HCT116 (cell line): ENCODE data around the gene MTMR12. TPM values are rescaled to one million over a fixed set of nuclear protein-coding genes. Genes with fewer than 3 reads are reported as not detected.

Experiments
- ATAC-seq: fragments of 200-7000 bp; cut with Tn5 transposase; 2 replicates; pipeline ENCODE4 v1.9.1; 2020; ENCODE audit warnings: mild to moderate bottlenecking, moderate library complexity
- BruUV-seq: library from RNA; stranded (reverse); fragments of 400-500 nt; replicated peaks from 2 replicates; lab custom pipeline; 2021; lab: Mats Ljungman, UMichigan
- CTCF ChIA-PET: fragments of 300-600 bp; sonication (Branson Sonifier 250); formaldehyde crosslinking; loops from one replicate; lab custom pipeline; 2021; ENCODE audit warnings: antibody characterized with exemption; lab: Charles Lee
- POLR2A ChIA-PET: fragments of 300-600, 350-600 bp; sonication (Branson Sonifier 250); formaldehyde crosslinking; loops from one replicate; lab custom pipeline; 2021; ENCODE audit warnings: antibody characterized with exemption; lab: Charles Lee
- RAD21 ChIA-PET, 2 experiments: fragments of 300-600 bp; sonication (Branson Sonifier 250); formaldehyde crosslinking; loops; one replicate each; lab custom pipeline; 2023; ENCODE audit warnings: low total read pairs in 2 of 2; ENCODE audit not compliant: uncharacterized antibody in 2 of 2, unreplicated experiment in 2 of 2, low non-redundant PET in 1 of 2; lab: Charles Lee
- DNase-seq: peaks from one replicate; pipeline ENCODE4 v3.0.0-alpha.2; 2010; ENCODE audit warnings: low read depth, low spot score
- H2AFZ ChIP-seq: fragments of 200-600 bp; shearing (Covaris generic), sonication (generic); 2 replicates; pipeline ENCODE4 v1.6.1; 2017; ENCODE audit warnings: low read depth, mixed run types, mixed read lengths, antibody characterized with exemption, low read length; ENCODE audit not compliant: poor library complexity, severe bottlenecking
- H3K27ac ChIP-seq: 2 replicates; pipeline ENCODE4 v1.5.1; 2012; ENCODE audit warnings: low read depth, low read length
- H3K27me3 ChIP-seq: fragments of 200-600 bp; sonication (generic); 2 replicates; pipeline ENCODE4 v1.6.1; 2016; ENCODE audit warnings: mixed run types, low read length, mixed read lengths; ENCODE audit not compliant: insufficient read depth
- H3K36me3 ChIP-seq, 2 experiments: fragments of 200-500 bp in 1 of 2; fragments of 200-600 bp in 1 of 2; sonication (Bioruptor generic) in 1 of 2; sonication (generic) in 1 of 2; 2 replicates each; pipeline versions ENCODE4 v1.5.1 to v1.6.1; 2014 to 2016; ENCODE audit warnings: low read length in 2 of 2, inconsistent platforms in 1 of 2, mixed read lengths in 1 of 2, mixed run types in 1 of 2; ENCODE audit not compliant: insufficient read depth in 2 of 2, control insufficient read depth in 1 of 2
- H3K4me1 ChIP-seq, 2 experiments: fragments of 200-600 bp in 1 of 2; sonication (generic) in 1 of 2; 2 replicates each; pipeline versions ENCODE4 v1.5.1 to v1.6.1; 2012 to 2017; ENCODE audit warnings: low read length in 2 of 2, inconsistent platforms in 1 of 2, mild to moderate bottlenecking in 1 of 2, mixed read lengths in 1 of 2, mixed run types in 1 of 2, moderate library complexity in 1 of 2; ENCODE audit not compliant: insufficient read depth in 2 of 2, control insufficient read depth in 1 of 2
- H3K4me2 ChIP-seq: fragments of 200-600 bp; sonication (generic); 2 replicates; pipeline ENCODE4 v1.6.1; 2017; ENCODE audit warnings: mixed run types, low read length, mixed read lengths
- H3K4me3 ChIP-seq, 2 experiments: fragments of 200-600 bp in 1 of 2; sonication (generic) in 1 of 2; replicated peaks in 1 of 2; 2 replicates each; pipeline ENCODE4 v1.5.1; 2011 to 2016; ENCODE audit warnings: low read length in 2 of 2, control low read depth in 1 of 2, low read depth in 1 of 2, mild to moderate bottlenecking in 1 of 2, mixed read lengths in 1 of 2, mixed run types in 1 of 2
- H3K79me2 ChIP-seq: fragments of 200-600 bp; sonication (generic); 2 replicates; pipeline ENCODE4 v1.6.1; 2017; ENCODE audit warnings: mild to moderate bottlenecking, mixed run types, low read length, moderate library complexity, mixed read lengths; ENCODE audit not compliant: insufficient read depth
- H3K9ac ChIP-seq: fragments of 200-600 bp; sonication (generic); 2 replicates; pipeline ENCODE4 v1.6.1; 2016; ENCODE audit warnings: low read length, mixed read lengths
- H3K9me2 ChIP-seq: fragments of 200-600 bp; sonication (generic), shearing (Covaris generic); 2 replicates; pipeline ENCODE4 v1.6.1; 2017; ENCODE audit warnings: mixed run types, mild to moderate bottlenecking, moderate library complexity; ENCODE audit not compliant: insufficient read depth
- H3K9me3 ChIP-seq, 2 experiments: fragments of 200-500 bp in 1 of 2; fragments of 200-600 bp in 1 of 2; sonication (Bioruptor generic) in 1 of 2; sonication (generic) in 1 of 2; 2 replicates each; pipeline ENCODE4 v1.6.1; 2014 to 2017; ENCODE audit warnings: low read length in 2 of 2, mixed read lengths in 2 of 2, inconsistent platforms in 1 of 2, low read depth in 1 of 2, mild to moderate bottlenecking in 1 of 2, mixed run types in 1 of 2, moderate library complexity in 1 of 2; ENCODE audit not compliant: control insufficient read depth in 1 of 2, insufficient read depth in 1 of 2
- H4K20me1 ChIP-seq: fragments of 200-600 bp; sonication (generic), shearing (Covaris generic); 2 replicates; pipeline ENCODE4 v1.6.1; 2017; ENCODE audit warnings: mixed run types, mild to moderate bottlenecking, moderate library complexity; ENCODE audit not compliant: insufficient read depth
- ATF3 ChIP-seq: IDR thresholded peaks from 2 replicates; pipeline ENCODE4 v1.6.1; 2012
- CBX3 ChIP-seq: IDR thresholded peaks from 2 replicates; pipeline ENCODE4 v1.6.1; 2012; ENCODE audit warnings: low read depth
- CTCF ChIP-seq, 3 experiments: fragments of 200-600 bp in 1 of 3; sonication (generic) in 1 of 3; IDR thresholded peaks in 2 of 3; conservative IDR thresholded peaks in 1 of 3; 2 replicates each; pipeline ENCODE4 v1.5.1; 2012 to 2017; ENCODE audit warnings: low read depth in 2 of 3, low read length in 2 of 3, antibody characterized with exemption in 1 of 3, borderline replicate concordance in 1 of 3, control low read depth in 1 of 3, mild to moderate bottlenecking in 1 of 3, mixed read lengths in 1 of 3, mixed run types in 1 of 3, moderate library complexity in 1 of 3; ENCODE audit not compliant: insufficient read depth in 1 of 3
- EGR1 ChIP-seq: IDR thresholded peaks from 2 replicates; pipeline ENCODE4 v1.6.1; 2012; ENCODE audit warnings: low read depth
- ELF1 ChIP-seq: IDR thresholded peaks from 2 replicates; pipeline ENCODE4 v1.6.1; 2012; ENCODE audit warnings: low read depth, borderline replicate concordance
- EZH2 ChIP-seq: fragments of 200-600 bp; sonication (generic); IDR thresholded peaks from 2 replicates; pipeline ENCODE4 v1.6.1; 2017; ENCODE audit warnings: antibody characterized with exemption, mixed run types
- FOSL1 ChIP-seq: IDR thresholded peaks from 2 replicates; pipeline ENCODE4 v1.6.1; 2012; ENCODE audit warnings: low read depth
- JUND ChIP-seq: IDR thresholded peaks from 2 replicates; pipeline ENCODE4 v1.6.1; 2012
- MAX ChIP-seq: IDR thresholded peaks from 2 replicates; pipeline ENCODE4 v1.6.1; 2012
- POLR2A ChIP-seq: IDR thresholded peaks from 2 replicates; pipeline ENCODE4 v1.7.0; 2011; ENCODE audit warnings: borderline replicate concordance; ENCODE audit not compliant: insufficient read depth, insufficient read length; ENCODE audit errors: extremely low read depth
- POLR2AphosphoS5 ChIP-seq: IDR thresholded peaks from 2 replicates; pipeline ENCODE4 v1.6.1; 2011; ENCODE audit warnings: mild to moderate bottlenecking, low read depth, low read length, moderate library complexity
- RAD21 ChIP-seq: IDR thresholded peaks from 2 replicates; pipeline ENCODE4 v1.6.1; 2012; ENCODE audit warnings: low read depth, mild to moderate bottlenecking
- REST ChIP-seq: IDR thresholded peaks from 2 replicates; pipeline ENCODE4 v1.6.1; 2012; ENCODE audit warnings: low read depth
- SIN3A ChIP-seq: IDR thresholded peaks from 2 replicates; pipeline ENCODE4 v1.6.1; 2012; ENCODE audit warnings: low read depth
- SRF ChIP-seq: IDR thresholded peaks from 2 replicates; pipeline ENCODE4 v1.6.1; 2012; ENCODE audit warnings: low read depth
- TCF7L2 ChIP-seq: IDR thresholded peaks from 2 replicates; pipeline ENCODE4 v1.7.0; 2011; ENCODE audit warnings: borderline replicate concordance, inconsistent platforms; ENCODE audit not compliant: insufficient read depth, insufficient read length; ENCODE audit errors: extremely low read depth
- YY1 ChIP-seq: IDR thresholded peaks from 2 replicates; pipeline ENCODE4 v1.6.1; 2011; ENCODE audit warnings: low read length, low read depth, moderate library complexity, mild to moderate bottlenecking; ENCODE audit not compliant: insufficient replicate concordance; ENCODE audit errors: extremely low read depth
- ZBTB33 ChIP-seq: IDR thresholded peaks from 2 replicates; pipeline ENCODE4 v1.6.1; 2011; ENCODE audit warnings: mild to moderate bottlenecking, low read length, moderate library complexity; ENCODE audit not compliant: insufficient replicate concordance; ENCODE audit errors: extremely low read depth
- ZFX ChIP-seq: fragments of 450-650 bp; IDR thresholded peaks from 2 replicates; pipeline ENCODE4 v1.6.1; 2017
- ZNF274 ChIP-seq: fragments of 200-500 bp; sonication (Bioruptor generic); IDR thresholded peaks from 2 replicates; pipeline ENCODE4 v1.6.1; 2014; ENCODE audit warnings: mild to moderate bottlenecking, low read depth, low read length, inconsistent platforms
- intact Hi-C: fragments of 100-400 bp; cut with micrococcal nuclease; formaldehyde crosslinking; loops from 2 replicates; pipeline ENCODE4 v1.10.0; 2022
- total RNA-seq: library from RNA; stranded (reverse); gene quantifications from one replicate; pipeline ENCODE4 v1.2.1, GENCODE V29; 2021; ENCODE audit not compliant: unreplicated experiment

Gene MTMR12
- total RNA-seq, 1 experiment from 2014 or later, result 27.3 TPM

GRCh38 chr5:32280656-32281081 is 32.1 kb downstream of the MTMR12 start:
- Histone ChIP-seq H3K9ac (no peak overlapping the region), H3K27ac (no peak overlapping the region), H3K36me3 (no peaks in the 10 kb centered on the region), H2AFZ (no peak overlapping the region), H3K4me2 (no peak overlapping the region), H3K9me2 (no peaks in the 10 kb centered on the region), H3K9me3 (no peaks in the 10 kb centered on the region), H3K27me3 (no peaks in the 10 kb centered on the region), H4K20me1 (0 out of 2 replicates have a peak, but pooled peaks cover 3% of the 10 kb centered on the region)
- ChIA-PET POLR2A (no interaction called here), CTCF (no interaction called here), RAD21 (no interaction called here)
- intact Hi-C loops, result no loop called here
- DNase-seq (no peak), ATAC-seq (no peak)
- no TSS peak for BruUV-seq
- TF ChIP-seq TCF7L2 (no peak), ATF3 (no peak), ZNF274 (no peak), POLR2A (no peak), ZFX (no peak), FOSL1 (no peak), EZH2 (no peak), CTCF (IDR thresholded peaks at IDR 0.05 in 2 of 3, conservative IDR thresholded peaks at IDR 0.05 in 1 of 3; ENCODE audit: borderline replicate concordance in 1 of 3, insufficient read depth in 1 of 3, low read depth in 2 of 3, low read length in 2 of 3) (no peak), SRF (no peak), RAD21 (no peak), SIN3A (no peak), YY1 (no peak), ELF1 (no peak), MAX (no peak), ZBTB33 (no peak), JUND (no peak), EGR1 (no peak), CBX3 (no peak), REST (no peak), POLR2AphosphoS5 (no peak)
- TF ChIP-seq, all 23 proteins: peak for 0
- Histone ChIP-seq H3K79me2 (peaks cover 16% of the 10 kb centered on the region; the same call in 1 of the 2 replicates), H3K4me1 (peaks cover 0 to 12% of the 10 kb centered on the region in 2 experiments; a peak in 1 of 4 replicates), H3K4me3 (no peak overlapping the region)
